HCT116 (cell line): ENCODE data around the gene APOL5. TPM values are rescaled to one million over a fixed set of nuclear protein-coding genes. Genes with fewer than 3 reads are reported as not detected.

ENCODE experiments used
- ATAC-seq: fragments of 200-7000 bp; cut with Tn5 transposase; 2 replicates; pipeline ENCODE4 v1.9.1; 2020; ENCODE audit warnings: mild to moderate bottlenecking, moderate library complexity
- BruUV-seq: library from RNA; stranded (reverse); fragments of 400-500 nt; replicated peaks from 2 replicates; lab custom pipeline; 2021; lab: Mats Ljungman, UMichigan
- CTCF ChIA-PET: fragments of 300-600 bp; sonication (Branson Sonifier 250); formaldehyde crosslinking; loops from one replicate; lab custom pipeline; 2021; ENCODE audit warnings: antibody characterized with exemption; lab: Charles Lee
- POLR2A ChIA-PET: fragments of 300-600, 350-600 bp; sonication (Branson Sonifier 250); formaldehyde crosslinking; loops from one replicate; lab custom pipeline; 2021; ENCODE audit warnings: antibody characterized with exemption; lab: Charles Lee
- RAD21 ChIA-PET, 2 experiments: fragments of 300-600 bp; sonication (Branson Sonifier 250); formaldehyde crosslinking; loops; one replicate each; lab custom pipeline; 2023; ENCODE audit warnings: low total read pairs in 2 of 2; ENCODE audit not compliant: uncharacterized antibody in 2 of 2, unreplicated experiment in 2 of 2, low non-redundant PET in 1 of 2; lab: Charles Lee
- DNase-seq: peaks from one replicate; pipeline ENCODE4 v3.0.0-alpha.2; 2010; ENCODE audit warnings: low read depth, low spot score
- H2AFZ ChIP-seq: fragments of 200-600 bp; shearing (Covaris generic), sonication (generic); 2 replicates; pipeline ENCODE4 v1.6.1; 2017; ENCODE audit warnings: low read depth, mixed run types, mixed read lengths, antibody characterized with exemption, low read length; ENCODE audit not compliant: poor library complexity, severe bottlenecking
- H3K27ac ChIP-seq: 2 replicates; pipeline ENCODE4 v1.5.1; 2012; ENCODE audit warnings: low read depth, low read length
- H3K27me3 ChIP-seq: fragments of 200-600 bp; sonication (generic); 2 replicates; pipeline ENCODE4 v1.6.1; 2016; ENCODE audit warnings: mixed run types, low read length, mixed read lengths; ENCODE audit not compliant: insufficient read depth
- H3K36me3 ChIP-seq, 2 experiments: fragments of 200-500 bp in 1 of 2; fragments of 200-600 bp in 1 of 2; sonication (Bioruptor generic) in 1 of 2; sonication (generic) in 1 of 2; 2 replicates each; pipeline versions ENCODE4 v1.5.1 to v1.6.1; 2014 to 2016; ENCODE audit warnings: low read length in 2 of 2, inconsistent platforms in 1 of 2, mixed read lengths in 1 of 2, mixed run types in 1 of 2; ENCODE audit not compliant: insufficient read depth in 2 of 2, control insufficient read depth in 1 of 2
- H3K4me1 ChIP-seq, 2 experiments: fragments of 200-600 bp in 1 of 2; sonication (generic) in 1 of 2; 2 replicates each; pipeline versions ENCODE4 v1.5.1 to v1.6.1; 2012 to 2017; ENCODE audit warnings: low read length in 2 of 2, inconsistent platforms in 1 of 2, mild to moderate bottlenecking in 1 of 2, mixed read lengths in 1 of 2, mixed run types in 1 of 2, moderate library complexity in 1 of 2; ENCODE audit not compliant: insufficient read depth in 2 of 2, control insufficient read depth in 1 of 2
- H3K4me2 ChIP-seq: fragments of 200-600 bp; sonication (generic); 2 replicates; pipeline ENCODE4 v1.6.1; 2017; ENCODE audit warnings: mixed run types, low read length, mixed read lengths
- H3K4me3 ChIP-seq, 2 experiments: fragments of 200-600 bp in 1 of 2; sonication (generic) in 1 of 2; replicated peaks in 1 of 2; 2 replicates each; pipeline ENCODE4 v1.5.1; 2011 to 2016; ENCODE audit warnings: low read length in 2 of 2, control low read depth in 1 of 2, low read depth in 1 of 2, mild to moderate bottlenecking in 1 of 2, mixed read lengths in 1 of 2, mixed run types in 1 of 2
- H3K79me2 ChIP-seq: fragments of 200-600 bp; sonication (generic); 2 replicates; pipeline ENCODE4 v1.6.1; 2017; ENCODE audit warnings: mild to moderate bottlenecking, mixed run types, low read length, moderate library complexity, mixed read lengths; ENCODE audit not compliant: insufficient read depth
- H3K9ac ChIP-seq: fragments of 200-600 bp; sonication (generic); 2 replicates; pipeline ENCODE4 v1.6.1; 2016; ENCODE audit warnings: low read length, mixed read lengths
- H3K9me2 ChIP-seq: fragments of 200-600 bp; sonication (generic), shearing (Covaris generic); 2 replicates; pipeline ENCODE4 v1.6.1; 2017; ENCODE audit warnings: mixed run types, mild to moderate bottlenecking, moderate library complexity; ENCODE audit not compliant: insufficient read depth
- H3K9me3 ChIP-seq, 2 experiments: fragments of 200-500 bp in 1 of 2; fragments of 200-600 bp in 1 of 2; sonication (Bioruptor generic) in 1 of 2; sonication (generic) in 1 of 2; 2 replicates each; pipeline ENCODE4 v1.6.1; 2014 to 2017; ENCODE audit warnings: low read length in 2 of 2, mixed read lengths in 2 of 2, inconsistent platforms in 1 of 2, low read depth in 1 of 2, mild to moderate bottlenecking in 1 of 2, mixed run types in 1 of 2, moderate library complexity in 1 of 2; ENCODE audit not compliant: control insufficient read depth in 1 of 2, insufficient read depth in 1 of 2
- H4K20me1 ChIP-seq: fragments of 200-600 bp; sonication (generic), shearing (Covaris generic); 2 replicates; pipeline ENCODE4 v1.6.1; 2017; ENCODE audit warnings: mixed run types, mild to moderate bottlenecking, moderate library complexity; ENCODE audit not compliant: insufficient read depth
- ATF3 ChIP-seq: IDR thresholded peaks from 2 replicates; pipeline ENCODE4 v1.6.1; 2012
- CBX3 ChIP-seq: IDR thresholded peaks from 2 replicates; pipeline ENCODE4 v1.6.1; 2012; ENCODE audit warnings: low read depth
- CEBPB ChIP-seq: IDR thresholded peaks from 2 replicates; pipeline ENCODE4 v1.6.1; 2012; ENCODE audit warnings: low read depth
- EGR1 ChIP-seq: IDR thresholded peaks from 2 replicates; pipeline ENCODE4 v1.6.1; 2012; ENCODE audit warnings: low read depth
- ELF1 ChIP-seq: IDR thresholded peaks from 2 replicates; pipeline ENCODE4 v1.6.1; 2012; ENCODE audit warnings: low read depth, borderline replicate concordance
- EZH2phosphoT487 ChIP-seq: fragments of 200-600 bp; IDR thresholded peaks from 2 replicates; pipeline ENCODE4 v1.6.1; 2018; ENCODE audit warnings: antibody characterized with exemption, borderline replicate concordance
- POLR2AphosphoS5 ChIP-seq: IDR thresholded peaks from 2 replicates; pipeline ENCODE4 v1.6.1; 2011; ENCODE audit warnings: mild to moderate bottlenecking, low read depth, low read length, moderate library complexity
- RAD21 ChIP-seq: IDR thresholded peaks from 2 replicates; pipeline ENCODE4 v1.6.1; 2012; ENCODE audit warnings: low read depth, mild to moderate bottlenecking
- SIN3A ChIP-seq: IDR thresholded peaks from 2 replicates; pipeline ENCODE4 v1.6.1; 2012; ENCODE audit warnings: low read depth
- SP1 ChIP-seq: IDR thresholded peaks from 2 replicates; pipeline ENCODE4 v1.6.1; 2012; ENCODE audit warnings: low read depth
- SRF ChIP-seq: IDR thresholded peaks from 2 replicates; pipeline ENCODE4 v1.6.1; 2012; ENCODE audit warnings: low read depth
- TCF7L2 ChIP-seq: IDR thresholded peaks from 2 replicates; pipeline ENCODE4 v1.7.0; 2011; ENCODE audit warnings: borderline replicate concordance, inconsistent platforms; ENCODE audit not compliant: insufficient read depth, insufficient read length; ENCODE audit errors: extremely low read depth
- ZBTB33 ChIP-seq: IDR thresholded peaks from 2 replicates; pipeline ENCODE4 v1.6.1; 2011; ENCODE audit warnings: mild to moderate bottlenecking, low read length, moderate library complexity; ENCODE audit not compliant: insufficient replicate concordance; ENCODE audit errors: extremely low read depth
- ZFX ChIP-seq: fragments of 450-650 bp; IDR thresholded peaks from 2 replicates; pipeline ENCODE4 v1.6.1; 2017
- ZNF274 ChIP-seq: fragments of 200-500 bp; sonication (Bioruptor generic); IDR thresholded peaks from 2 replicates; pipeline ENCODE4 v1.6.1; 2014; ENCODE audit warnings: mild to moderate bottlenecking, low read depth, low read length, inconsistent platforms
- intact Hi-C: fragments of 100-400 bp; cut with micrococcal nuclease; formaldehyde crosslinking; loops from 2 replicates; pipeline ENCODE4 v1.10.0; 2022
- total RNA-seq: library from RNA; stranded (reverse); gene quantifications from one replicate; pipeline ENCODE4 v1.2.1, GENCODE V29; 2021; ENCODE audit not compliant: unreplicated experiment

Gene APOL5
- total RNA-seq, 1 experiment from 2014 or later: not detected

- TF ChIP-seq POLR2AphosphoS5 (no peak), CEBPB (no peak)
Measured at GRCh38 chr22:35681454-35682052, 36.1 kb upstream of the APOL5 start (continued).

GRCh38 chr22:35683560-35683959 is 34.1 kb upstream of the APOL5 start:
- Histone ChIP-seq H3K9ac (no peak overlapping the region), H3K4me3 (no peak overlapping the region), H4K20me1 (no peaks in the 10 kb centered on the region), H3K27me3 (no peaks in the 10 kb centered on the region), H3K9me2 (no peaks in the 10 kb centered on the region), H3K79me2 (no peaks in the 10 kb centered on the region), H3K36me3 (no peaks in the 10 kb centered on the region), H3K9me3 (no peaks in the 10 kb centered on the region; a peak in 1 of 4 replicates), H3K4me2 (no peak overlapping the region), H3K27ac (no peak overlapping the region), H2AFZ (no peak overlapping the region), H3K4me1 (no peaks in the 10 kb centered on the region)
- DNase-seq: no peak
- POLR2A ChIA-PET: no interaction called here
- RAD21 ChIA-PET: no interaction called here
- no TSS peak for BruUV-seq
- CTCF ChIA-PET: no interaction called here
- intact Hi-C loops: no loop called here
- TF ChIP-seq ZFX (no peak), ATF3 (no peak), EGR1 (no peak), SIN3A (no peak), SP1 (no peak), ELF1 (no peak), SRF (no peak), CBX3 (no peak), TCF7L2 (no peak), POLR2AphosphoS5 (no peak), EZH2phosphoT487 (no peak), ZBTB33 (no peak), ZNF274 (no peak), RAD21 (no peak)
- ATAC-seq: no peak
